ENCODE measurements around the gene HELZ2. TPM values are rescaled to one million over a fixed set of nuclear protein-coding genes. Genes with fewer than 3 reads are reported as not detected.

Gene HELZ2
- total RNA-seq, 1 donor from 2014 or later, result 188 TPM

DNA sequence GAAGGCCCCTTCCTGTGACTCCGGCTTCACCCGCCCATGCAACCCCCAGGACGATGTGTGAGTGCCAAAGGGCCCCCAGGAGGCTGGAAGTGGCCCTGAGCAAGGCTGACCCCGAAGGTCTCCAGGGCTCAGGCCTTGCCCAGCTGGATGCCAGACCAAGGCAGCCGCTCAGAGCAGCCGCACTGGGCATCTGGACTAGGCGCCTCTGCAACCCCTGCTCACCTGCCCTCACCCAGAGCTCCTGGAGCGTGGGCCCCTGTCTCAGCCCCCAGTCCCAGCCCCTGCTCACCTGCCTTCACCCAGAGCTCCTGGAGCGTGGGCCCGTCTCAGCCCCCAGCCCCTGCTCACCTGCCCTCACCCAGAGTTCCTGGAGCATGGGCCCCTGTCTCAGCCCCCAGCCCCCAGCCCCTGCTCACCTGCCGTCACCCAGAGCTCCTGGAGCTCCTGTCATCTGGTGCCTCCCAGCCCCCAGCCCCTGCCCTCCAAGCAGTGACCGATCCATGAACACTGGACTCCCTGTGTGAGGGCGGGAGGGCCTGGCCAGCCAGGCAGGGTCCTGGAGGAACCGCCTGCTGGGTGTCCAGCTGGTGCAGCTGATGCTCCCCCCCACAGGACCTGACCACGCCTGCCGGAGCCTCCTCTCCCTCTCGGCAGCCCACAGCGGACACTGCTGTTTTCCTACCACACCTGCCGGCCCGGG, 27.6 kb downstream of the HELZ2 start:
- Mint-ChIP-seq H3K36me3 (ENCODE audit: low read depth, unreplicated experiment) (peaks cover 2% of the 10 kb centered on the region), H3K4me3 (ENCODE audit: unreplicated experiment) (no peak overlapping the region), H3K27ac (ENCODE audit: unreplicated experiment) (no peak overlapping the region), H3K9me3 (ENCODE audit: unreplicated experiment) (no peaks in the 10 kb centered on the region), H3K27me3 (ENCODE audit: low read depth, unreplicated experiment) (peaks cover 7% of the 10 kb centered on the region), H3K4me1 (ENCODE audit: low read depth, unreplicated experiment) (peaks cover 2% of the 10 kb centered on the region)
- H3K27ac ChIP-seq (ENCODE audit: low read depth, low read length), result no peak overlapping the region
- no peaks in the 10 kb centered on the region for H4K20me1 ChIP-seq (ENCODE audit: insufficient read depth, low read length)
- no peaks in the 10 kb centered on the region for H3K36me3 ChIP-seq (ENCODE audit: insufficient read depth, low read length)
- no peak for DNase-seq (ENCODE audit: low read depth)
- no peak overlapping the region for H2AFZ ChIP-seq (ENCODE audit: low read depth, low read length)
- no peak for FAIRE-seq
- TF ChIP-seq, protein P1, sequence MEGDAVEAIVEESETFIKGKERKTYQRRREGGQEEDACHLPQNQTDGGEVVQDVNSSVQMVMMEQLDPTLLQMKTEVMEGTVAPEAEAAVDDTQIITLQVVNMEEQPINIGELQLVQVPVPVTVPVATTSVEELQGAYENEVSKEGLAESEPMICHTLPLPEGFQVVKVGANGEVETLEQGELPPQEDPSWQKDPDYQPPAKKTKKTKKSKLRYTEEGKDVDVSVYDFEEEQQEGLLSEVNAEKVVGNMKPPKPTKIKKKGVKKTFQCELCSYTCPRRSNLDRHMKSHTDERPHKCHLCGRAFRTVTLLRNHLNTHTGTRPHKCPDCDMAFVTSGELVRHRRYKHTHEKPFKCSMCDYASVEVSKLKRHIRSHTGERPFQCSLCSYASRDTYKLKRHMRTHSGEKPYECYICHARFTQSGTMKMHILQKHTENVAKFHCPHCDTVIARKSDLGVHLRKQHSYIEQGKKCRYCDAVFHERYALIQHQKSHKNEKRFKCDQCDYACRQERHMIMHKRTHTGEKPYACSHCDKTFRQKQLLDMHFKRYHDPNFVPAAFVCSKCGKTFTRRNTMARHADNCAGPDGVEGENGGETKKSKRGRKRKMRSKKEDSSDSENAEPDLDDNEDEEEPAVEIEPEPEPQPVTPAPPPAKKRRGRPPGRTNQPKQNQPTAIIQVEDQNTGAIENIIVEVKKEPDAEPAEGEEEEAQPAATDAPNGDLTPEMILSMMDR (IDR thresholded peaks at IDR 0.05; ENCODE audit: insufficient read depth, low read depth, low read length), result no peak
- H3K27me3 ChIP-seq (ENCODE audit: insufficient read depth, low read length), result no peaks in the 10 kb centered on the region
- H3K4me1 ChIP-seq (ENCODE audit: insufficient read depth, low read length), result no peaks in the 10 kb centered on the region
- H3K9ac ChIP-seq (ENCODE audit: low read length), result no peak overlapping the region
- no peaks in the 10 kb centered on the region for H3K9me3 ChIP-seq (ENCODE audit: insufficient read depth, low read depth, low read length)
- no peak overlapping the region for H3K4me3 ChIP-seq (ENCODE audit: insufficient read depth, low read depth, low read length)
- H3K4me2 ChIP-seq (ENCODE audit: low read length), result no peak overlapping the region
- H3K79me2 ChIP-seq (ENCODE audit: insufficient read depth, low read length), result no peaks in the 10 kb centered on the region

GRCh38 chr20:63545814-63546213, 28.2 kb downstream of the HELZ2 start:
- TF ChIP-seq, protein P1 (IDR thresholded peaks at IDR 0.05; ENCODE audit: insufficient read depth, low read depth, low read length), result no peak
- TF ChIP-seq EZH2 (IDR thresholded peaks at IDR 0.05; ENCODE audit: insufficient read depth, low read length), result no peak
- H3K4me1 Mint-ChIP-seq (ENCODE audit: low read depth, unreplicated experiment), result peaks cover 2% of the 10 kb centered on the region
- Histone ChIP-seq H3K4me3 (ENCODE audit: insufficient read depth, low read depth, low read length) (no peak overlapping the region), H4K20me1 (ENCODE audit: insufficient read depth, low read length) (no peaks in the 10 kb centered on the region), H3K9ac (ENCODE audit: low read length) (no peak overlapping the region), H3K36me3 (ENCODE audit: insufficient read depth, low read length) (no peaks in the 10 kb centered on the region), H3K4me1 (ENCODE audit: insufficient read depth, low read length) (no peaks in the 10 kb centered on the region), H3K27ac (ENCODE audit: low read depth, low read length) (no peak overlapping the region), H3K27me3 (ENCODE audit: insufficient read depth, low read length) (no peaks in the 10 kb centered on the region), H3K4me2 (ENCODE audit: low read length) (no peak overlapping the region), H2AFZ (ENCODE audit: low read depth, low read length) (no peak overlapping the region), H3K9me3 (ENCODE audit: insufficient read depth, low read depth, low read length) (no peaks in the 10 kb centered on the region), H3K79me2 (ENCODE audit: insufficient read depth, low read length) (no peaks in the 10 kb centered on the region)
- H3K27ac Mint-ChIP-seq (ENCODE audit: unreplicated experiment), result no peak overlapping the region
- DNase-seq (ENCODE audit: low read depth) (no peak), FAIRE-seq (no peak)
- peak overlapping the region; percentile 40 for H3K4me3 Mint-ChIP-seq (ENCODE audit: unreplicated experiment)
- H3K9me3 Mint-ChIP-seq (ENCODE audit: unreplicated experiment), result no peaks in the 10 kb centered on the region
- H3K36me3 Mint-ChIP-seq (ENCODE audit: low read depth, unreplicated experiment), result peaks cover 2% of the 10 kb centered on the region
- peaks cover 7% of the 10 kb centered on the region for H3K27me3 Mint-ChIP-seq (ENCODE audit: low read depth, unreplicated experiment)

- Mint-ChIP-seq H3K27me3 (ENCODE audit: low read depth, unreplicated experiment) (peaks cover 7% of the 10 kb centered on the region), H3K36me3 (ENCODE audit: low read depth, unreplicated experiment) (peaks cover 2% of the 10 kb centered on the region), H3K4me3 (ENCODE audit: unreplicated experiment) (peak overlapping the region; percentile 40), H3K27ac (ENCODE audit: unreplicated experiment) (no peak overlapping the region), H3K4me1 (ENCODE audit: low read depth, unreplicated experiment) (peaks cover 2% of the 10 kb centered on the region), H3K9me3 (ENCODE audit: unreplicated experiment) (no peaks in the 10 kb centered on the region)
- H4K20me1 ChIP-seq (ENCODE audit: insufficient read depth, low read length), result no peaks in the 10 kb centered on the region
- no peak overlapping the region for H2AFZ ChIP-seq (ENCODE audit: low read depth, low read length)
- H3K27me3 ChIP-seq (ENCODE audit: insufficient read depth, low read length), result no peaks in the 10 kb centered on the region
- H3K9me3 ChIP-seq (ENCODE audit: insufficient read depth, low read depth, low read length), result no peaks in the 10 kb centered on the region
- H3K27ac ChIP-seq (ENCODE audit: low read depth, low read length), result no peak overlapping the region
- TF ChIP-seq EZH2 (IDR thresholded peaks at IDR 0.05; ENCODE audit: insufficient read depth, low read length), result no peak
- TF ChIP-seq, protein P1 (IDR thresholded peaks at IDR 0.05; ENCODE audit: insufficient read depth, low read depth, low read length), result no peak
- DNase-seq (ENCODE audit: low read depth) (no peak), FAIRE-seq (no peak)
- H3K79me2 ChIP-seq (ENCODE audit: insufficient read depth, low read length), result no peaks in the 10 kb centered on the region
- no peak overlapping the region for H3K4me3 ChIP-seq (ENCODE audit: insufficient read depth, low read depth, low read length)
- H3K4me1 ChIP-seq (ENCODE audit: insufficient read depth, low read length), result no peaks in the 10 kb centered on the region
- no peak overlapping the region for H3K4me2 ChIP-seq (ENCODE audit: low read length)
- H3K36me3 ChIP-seq (ENCODE audit: insufficient read depth, low read length), result no peaks in the 10 kb centered on the region
- H3K9ac ChIP-seq (ENCODE audit: low read length), result no peak overlapping the region
Observed at GRCh38 chr20:63544958-63545516, 29.0 kb downstream of the HELZ2 start.
